ENCODE data around the gene GID8. TPM values are rescaled to one million over a fixed set of nuclear protein-coding genes. Genes with fewer than 3 reads are reported as not detected.

The GID8 gene
- 9.2 TPM for total RNA-seq

GRCh38 chr20:62938105-62938888, at the start of gene GID8:
Gene GID8, plus strand, starts transcription at chr20:62938147. Its CDS starts 3,356 bp downstream, at chr20:62941503.
- Histone ChIP-seq H3K4me1 (peaks cover 18 to 26% of the 10 kb centered on the region in 2 donors), H3K27ac (peak within 1 kb of the TSS; percentile 89 to 93), H3K4me3 (peak within 1 kb of the TSS; percentile 82 to 91), H3K9me3 (no peaks in the 10 kb centered on the region), H3K36me3 (peaks cover 11 to 12% of the 10 kb centered on the region in 2 donors), H3K27me3 (no peaks in the 10 kb centered on the region)
- peak in 1 of 3 experiments; percentile 20 for TF ChIP-seq CTCF (IDR thresholded peaks at IDR 0.05)
- DNase-seq (ENCODE audit: low spot score in 2 of 2): peak in 1 of 2 donors; percentile 76
- intact Hi-C loops (cut with DNase I): loop anchor here (1.0 to 10.0 kb wide), 6 partner anchors 13 to 703 kb away; partner anchors contain the start of genes OSBPL2, SLC17A9, TCFL5 and YTHDF1

- no peak overlapping the region for H3K4me3 ChIP-seq
- TF ChIP-seq CTCF (IDR thresholded peaks at IDR 0.05): no peak
- DNase-seq (ENCODE audit: low spot score in 2 of 2): no peak
- no peaks in the 10 kb centered on the region for H3K4me1 ChIP-seq
- H3K27ac ChIP-seq: no peak overlapping the region
- peaks cover 62 to 65% of the 10 kb centered on the region in 2 donors for H3K36me3 ChIP-seq
- no peaks in the 10 kb centered on the region for H3K9me3 ChIP-seq
- H3K27me3 ChIP-seq: no peaks in the 10 kb centered on the region
- intact Hi-C loops (cut with DNase I): no loop called here
These were observed 49.5 kb upstream of the GID8 start for GRCh38 chr20:62888406-62888805.

DNA sequence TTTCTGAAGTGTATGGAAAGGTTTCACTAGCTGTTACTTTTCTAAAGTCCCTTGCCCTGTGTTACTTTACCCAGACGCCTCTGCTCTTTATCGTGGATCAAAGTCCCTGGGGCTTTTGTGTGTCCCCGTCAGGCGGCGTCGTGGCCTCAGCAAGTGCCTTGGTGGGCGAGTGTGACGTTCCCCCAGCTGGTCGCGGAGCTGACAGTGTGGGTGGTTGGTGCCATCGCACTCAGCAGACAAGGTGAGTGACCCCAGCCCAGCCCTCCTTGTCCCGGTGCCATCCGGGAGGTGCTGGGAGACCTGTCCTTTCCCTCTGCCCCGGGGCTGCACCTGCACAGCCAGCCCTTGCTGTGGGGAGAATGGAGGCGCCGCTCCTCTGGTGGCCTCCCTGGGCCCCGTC, 49.0 kb upstream of the GID8 start:
- no peaks in the 10 kb centered on the region for H3K9me3 ChIP-seq
- H3K27ac ChIP-seq: no peak overlapping the region
- DNase-seq (ENCODE audit: low spot score in 2 of 2): no peak
- no peak for TF ChIP-seq CTCF (IDR thresholded peaks at IDR 0.05)
- H3K36me3 ChIP-seq: peaks cover 66 to 70% of the 10 kb centered on the region in 2 donors
- intact Hi-C loops (cut with DNase I): no loop called here
- no peaks in the 10 kb centered on the region for H3K27me3 ChIP-seq
- no peaks in the 10 kb centered on the region for H3K4me1 ChIP-seq
- H3K4me3 ChIP-seq: no peak overlapping the region

GRCh38 chr20:62889411-62889810, 48.5 kb upstream of the GID8 start:
- H3K27me3 ChIP-seq: no peaks in the 10 kb centered on the region
- peaks cover 72 to 75% of the 10 kb centered on the region in 2 donors for H3K36me3 ChIP-seq
- no peak for TF ChIP-seq CTCF (IDR thresholded peaks at IDR 0.05)
- H3K9me3 ChIP-seq: no peaks in the 10 kb centered on the region
- no peak for DNase-seq (ENCODE audit: low spot score in 2 of 2)
- no peak overlapping the region for H3K4me3 ChIP-seq
- intact Hi-C loops (cut with DNase I): no loop called here
- no peak overlapping the region for H3K27ac ChIP-seq
- H3K4me1 ChIP-seq: no peaks in the 10 kb centered on the region

DNA sequence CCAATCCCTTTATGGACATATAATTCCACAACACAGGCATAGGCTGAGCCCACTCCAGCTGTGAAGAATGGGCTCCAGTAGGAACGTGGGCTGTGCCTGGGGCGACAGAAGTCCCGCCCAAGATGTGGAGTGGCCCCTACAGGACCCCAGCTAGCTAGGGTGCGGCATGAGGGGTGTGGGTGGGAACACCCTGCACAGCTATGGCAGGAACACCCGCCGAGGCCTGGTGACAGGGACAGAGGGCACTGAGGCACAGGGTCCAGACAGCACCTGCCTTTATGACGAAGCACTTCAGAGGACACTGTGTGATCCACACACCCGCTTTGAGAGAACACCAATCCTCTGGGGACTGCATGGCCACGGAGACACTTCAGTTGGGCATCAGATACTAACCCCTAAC, 48.1 kb upstream of the GID8 start:
- Histone ChIP-seq H3K36me3 (peaks cover 76 to 79% of the 10 kb centered on the region in 2 donors), H3K4me3 (no peak overlapping the region), H3K27ac (no peak overlapping the region), H3K4me1 (no peaks in the 10 kb centered on the region), H3K27me3 (no peaks in the 10 kb centered on the region), H3K9me3 (no peaks in the 10 kb centered on the region)
- no peak for DNase-seq (ENCODE audit: low spot score in 2 of 2)
- TF ChIP-seq CTCF (IDR thresholded peaks at IDR 0.05): no peak
- intact Hi-C loops (cut with DNase I): no loop called here

Data from ascending aorta (tissue), 2 donors.